ENCODE data around the gene CCDC88C.

Gene CCDC88C

GRCh38 chr14:91406982-91407381 is 10.6 kb downstream of the CCDC88C start:
- no peak for DNase-seq (ENCODE audit: low spot score)
- H3K4me1 ChIP-seq (ENCODE audit: insufficient read depth, poor library complexity, severe bottlenecking) = no peaks in the 10 kb centered on the region
- no peak overlapping the region for H3K4me3 ChIP-seq (ENCODE audit: severe bottlenecking)
- no peak overlapping the region for H3K27ac ChIP-seq (ENCODE audit: poor library complexity, severe bottlenecking)
- H3K27me3 ChIP-seq (ENCODE audit: insufficient read depth, poor library complexity, severe bottlenecking) = no peaks in the 10 kb centered on the region
- no peak for TF ChIP-seq CTCF (IDR thresholded peaks at IDR 0.05; ENCODE audit: poor library complexity, severe bottlenecking)
- ATAC-seq (ENCODE audit: low read depth) = no peak
- peaks cover 50% of the 10 kb centered on the region for H3K36me3 ChIP-seq (ENCODE audit: low read depth)
- H3K9me3 ChIP-seq (ENCODE audit: severe bottlenecking) = no peaks in the 10 kb centered on the region

GRCh38 chr14:91406451-91406850 is 11.2 kb downstream of the CCDC88C start:
- Histone ChIP-seq H3K9me3 (ENCODE audit: severe bottlenecking) (no peaks in the 10 kb centered on the region), H3K27me3 (ENCODE audit: insufficient read depth, poor library complexity, severe bottlenecking) (no peaks in the 10 kb centered on the region), H3K27ac (ENCODE audit: poor library complexity, severe bottlenecking) (no peak overlapping the region), H3K36me3 (ENCODE audit: low read depth) (peaks cover 50% of the 10 kb centered on the region), H3K4me1 (ENCODE audit: insufficient read depth, poor library complexity, severe bottlenecking) (peaks cover 3% of the 10 kb centered on the region), H3K4me3 (ENCODE audit: severe bottlenecking) (no peak overlapping the region)
- no peak for TF ChIP-seq CTCF (IDR thresholded peaks at IDR 0.05; ENCODE audit: poor library complexity, severe bottlenecking)
- ATAC-seq (ENCODE audit: low read depth) = no peak
- DNase-seq (ENCODE audit: low spot score) = no peak

- peaks cover 7% of the 10 kb centered on the region for H3K4me1 ChIP-seq (ENCODE audit: insufficient read depth, poor library complexity, severe bottlenecking)
- H3K27me3 ChIP-seq (ENCODE audit: insufficient read depth, poor library complexity, severe bottlenecking) = no peaks in the 10 kb centered on the region
- no peak for DNase-seq (ENCODE audit: low spot score)
- H3K36me3 ChIP-seq (ENCODE audit: low read depth) = peaks cover 45% of the 10 kb centered on the region
- no peak overlapping the region for H3K4me3 ChIP-seq (ENCODE audit: severe bottlenecking)
- no peak for TF ChIP-seq CTCF (IDR thresholded peaks at IDR 0.05; ENCODE audit: poor library complexity, severe bottlenecking)
- ATAC-seq (ENCODE audit: low read depth) = 0 out of 3 replicates have a peak, but pooled peaks have one; percentile 22
- H3K9me3 ChIP-seq (ENCODE audit: severe bottlenecking) = no peaks in the 10 kb centered on the region
- no peak overlapping the region for H3K27ac ChIP-seq (ENCODE audit: poor library complexity, severe bottlenecking)
Observed at GRCh38 chr14:91405724-91406435, 11.7 kb downstream of the CCDC88C start.

GRCh38 chr14:91405241-91405721 is 12.3 kb downstream of the CCDC88C start:
- DNase-seq (ENCODE audit: low spot score) (no peak), ATAC-seq (ENCODE audit: low read depth) (no peak)
- no peak overlapping the region for H3K27ac ChIP-seq (ENCODE audit: poor library complexity, severe bottlenecking)
- peaks cover 39% of the 10 kb centered on the region for H3K36me3 ChIP-seq (ENCODE audit: low read depth)
- no peaks in the 10 kb centered on the region for H3K9me3 ChIP-seq (ENCODE audit: severe bottlenecking)
- H3K27me3 ChIP-seq (ENCODE audit: insufficient read depth, poor library complexity, severe bottlenecking) = no peaks in the 10 kb centered on the region
- H3K4me3 ChIP-seq (ENCODE audit: severe bottlenecking) = no peak overlapping the region
- no peak for TF ChIP-seq CTCF (IDR thresholded peaks at IDR 0.05; ENCODE audit: poor library complexity, severe bottlenecking)
- H3K4me1 ChIP-seq (ENCODE audit: insufficient read depth, poor library complexity, severe bottlenecking) = peaks cover 13% of the 10 kb centered on the region

Data from RWPE2 (cell line).